ENCODE results near the gene LRRC56. TPM values are rescaled to one million over a fixed set of nuclear protein-coding genes. Genes with fewer than 3 reads are reported as not detected.

Gene LRRC56
- total and polyA plus RNA-seq, 9 of the 15 experiments (the other 6 are each of a cell fraction or from before 2014, with no cell fraction given): 0.03 to 4.5 (median 1.0) TPM; not detected in 1

GRCh38 chr11:499201-500076 lies 37.9 kb upstream of the LRRC56 start:
- Histone ChIP-seq H2AFZ (ENCODE audit: low read depth, low read length) (no peak overlapping the region), H3K27me3 (ENCODE audit: control insufficient read depth in 2 of 2, insufficient read depth in 2 of 2, low read length in 2 of 2) (no peaks in the 10 kb centered on the region), H3K27ac (ENCODE audit: extremely low read depth, low read depth, low read length) (no peak overlapping the region), H3K79me2 (ENCODE audit: control insufficient read depth, insufficient read depth, low read length) (peaks cover 40% of the 10 kb centered on the region), H3K9me3 (replicated peaks; ENCODE audit: control insufficient read depth, insufficient read depth, low read depth, low read length) (peaks cover 4% of the 10 kb centered on the region), H3K36me3 (ENCODE audit: control insufficient read depth, insufficient read depth, low read length) (peaks cover 84% of the 10 kb centered on the region), H3K9me1 (ENCODE audit: control insufficient read depth, insufficient read depth, low read length) (peaks cover 3% of the 10 kb centered on the region), H3K4me2 (ENCODE audit: insufficient read depth, low read length) (no peak overlapping the region), H4K20me1 (replicated peaks; ENCODE audit: control insufficient read depth, insufficient read depth, low read length) (no peaks in the 10 kb centered on the region), H3K4me3 (no peak overlapping the region), H3K4me1 (replicated peaks in 1 of 2; ENCODE audit: control insufficient read depth in 2 of 2, insufficient read depth in 2 of 2, low read length in 2 of 2) (peaks cover 11 to 78% of the 10 kb centered on the region in 2 experiments), H3K9ac (ENCODE audit: insufficient read depth in 1 of 2, low read depth in 2 of 2, low read length in 2 of 2) (no peak overlapping the region)
- DNase-seq (ENCODE audit: extremely low read depth in 1 of 4, low spot score in 3 of 4) (no peak), ATAC-seq (no peak), FAIRE-seq (no peak)
- CTCF ChIA-PET (ENCODE audit: low intra/inter-chr PET ratio): no interaction called here
- intact Hi-C loops (cut with micrococcal nuclease) (no loop called here), in situ Hi-C loops (cut with MboI) (loop anchor here (5.0 kb wide), 1 partner anchor 47 kb away; the partner anchor contains the start of gene PTDSS2)
- WGBS (ENCODE audit: insufficient coverage, low coverage, missing lambda C conversion rate): 95% methylated on average over 18 of the region's 24 CpGs
- TF ChIP-seq RBM25 (IDR thresholded peaks at IDR 0.05; ENCODE audit: low read depth, low read length, severe bottlenecking) (no peak), TCF7 (IDR thresholded peaks at IDR 0.05; ENCODE audit: borderline replicate concordance) (no peak), ZNF232 (CRISPR knock-in tag; IDR thresholded peaks at IDR 0.05) (no peak), NR3C1 (CRISPR knock-in tag; IDR thresholded peaks at IDR 0.05) (0 out of 2 replicates have a peak, but pooled peaks have one; percentile 40), ZNF124 (CRISPR knock-in tag; IDR thresholded peaks at IDR 0.05) (no peak), RBFOX2 (IDR thresholded peaks at IDR 0.05; ENCODE audit: low read depth, low read length) (peak; percentile 41; the same call in 1 of the 2 replicates)
- POLR2A ChIA-PET: interaction anchor here (0.6 to 1.8 kb wide), 4 partner anchors 7 to 275 kb away, joined by 3 to 9 read pairs (median 3); partner anchors contain the start of gene RNH1
- no TSS peak for BruUV-seq (replicated peaks)
